GM23248 (cell line): ENCODE results near the gene GSTM4. TPM values are rescaled to one million over a fixed set of nuclear protein-coding genes. Genes with fewer than 3 reads are reported as not detected.
"Not testable (repeated sequence)": the region's sequence is repeated elsewhere in the genome, so short reads cannot be mapped to it uniquely, and the experiment has no call there.

ENCODE experiments used
- DNase-seq: peaks from one replicate; pipeline ENCODE4 v3.0.0-alpha.2; 2015
- H2AFZ ChIP-seq: fragments of 200-600 bp; sonication (generic); 2 replicates; pipeline ENCODE4 v1.6.1; 2016; ENCODE audit warnings: antibody characterized with exemption
- H3F3A ChIP-seq: fragments of 200-600 bp; sonication (generic); 2 replicates; pipeline ENCODE4 v1.6.1; 2016; ENCODE audit warnings: mild to moderate bottlenecking, antibody characterized with exemption, mixed run types; ENCODE audit not compliant: insufficient read depth
- H3K27ac ChIP-seq: fragments of 200-600 bp; sonication (generic); 2 replicates; pipeline ENCODE4 v1.5.1; 2016; ENCODE audit warnings: mild to moderate bottlenecking
- H3K27me3 ChIP-seq: fragments of 200-600 bp; sonication (generic); replicated peaks from 2 replicates; pipeline ENCODE4 v1.6.1; 2016; ENCODE audit warnings: mild to moderate bottlenecking; ENCODE audit not compliant: insufficient read depth
- H3K36me3 ChIP-seq: fragments of 200-600 bp; sonication (generic); 2 replicates; pipeline ENCODE4 v1.6.1; 2016; ENCODE audit warnings: low read depth, mild to moderate bottlenecking
- H3K4me1 ChIP-seq: fragments of 200-600 bp; sonication (generic); 2 replicates; pipeline ENCODE4 v1.6.1; 2016; ENCODE audit warnings: mild to moderate bottlenecking; ENCODE audit not compliant: insufficient read depth
- H3K4me2 ChIP-seq: fragments of 200-600 bp; sonication (generic); one replicate; pipeline ENCODE4 v1.6.1; 2016; ENCODE audit warnings: mild to moderate bottlenecking; ENCODE audit not compliant: unreplicated experiment
- H3K4me3 ChIP-seq: fragments of 200-600 bp; sonication (generic); 2 replicates; pipeline ENCODE4 v1.5.1; 2016; ENCODE audit warnings: mild to moderate bottlenecking
- H3K79me2 ChIP-seq: fragments of 200-600 bp; sonication (generic); 2 replicates; pipeline ENCODE4 v1.6.1; 2016; ENCODE audit warnings: mild to moderate bottlenecking; ENCODE audit not compliant: insufficient read depth
- H3K9ac ChIP-seq: fragments of 200-600 bp; sonication (generic); 2 replicates; pipeline ENCODE4 v1.6.1; 2016; ENCODE audit warnings: mild to moderate bottlenecking
- H3K9me2 ChIP-seq: fragments of 200-600 bp; sonication (generic); 2 replicates; pipeline ENCODE4 v1.6.1; 2016; ENCODE audit warnings: mixed run types, mild to moderate bottlenecking, moderate library complexity; ENCODE audit not compliant: insufficient read depth
- H3K9me3 ChIP-seq: fragments of 200-600 bp; sonication (generic); one replicate; pipeline ENCODE4 v1.6.1; 2017; ENCODE audit warnings: low read depth
- H4K20me1 ChIP-seq: fragments of 200-600 bp; sonication (generic); 2 replicates; pipeline ENCODE4 v1.6.0; 2016; ENCODE audit not compliant: insufficient read depth
- EZH2 ChIP-seq: fragments of 200-600 bp; sonication (generic); IDR thresholded peaks from 2 replicates; pipeline ENCODE4 v1.6.1; 2018; ENCODE audit warnings: antibody characterized with exemption, mild to moderate bottlenecking; ENCODE audit not compliant: insufficient read depth, poor library complexity, severe bottlenecking
- EZH2phosphoT487 ChIP-seq: fragments of 200-600 bp; sonication (generic); IDR thresholded peaks from 2 replicates; pipeline ENCODE4 v1.6.1; 2018; ENCODE audit warnings: antibody characterized with exemption, moderate library complexity, mild to moderate bottlenecking, low read depth; ENCODE audit not compliant: insufficient read depth
- WGBS, 2 experiments: methylation state at CpG; one replicate each; pipeline ENCODE4 v1.1.6; 2015 to 2017; ENCODE audit warnings: low lambda C conversion rate in 2 of 2, low coverage in 1 of 2; ENCODE audit errors: missing lambda C conversion rate in 2 of 2; 5-methylcytosine and 5-hydroxymethylcytosine counted together
- in situ Hi-C: fragments of 300-500 bp; cut with MboI; formaldehyde crosslinking; loops from 2 replicates; pipeline ENCODE4 v1.15.0; 2020
- polyA plus RNA-seq: library from polyadenylated mRNA; unstranded; fragments of >200 nt; fragmentation: Nextera tagmentation; extraction: Ambion mirVana; gene quantifications from 2 replicates; pipeline ENCODE4 v1.2.1, GENCODE V29; 2016
- total RNA-seq: library from RNA; depleted of rRNA; stranded (reverse); fragments of >200 nt; shearing (Covaris generic); gene quantifications from 2 replicates; pipeline ENCODE4 v1.2.3, GENCODE V29; 2014

Gene GSTM4
- total and polyA plus RNA-seq, 2 experiments from 2014 or later = 6.2 to 12.4 TPM

- H3K4me3 ChIP-seq, H3K79me2 ChIP-seq, H3K4me1 ChIP-seq, H3K36me3 ChIP-seq, in situ Hi-C loops, H4K20me1 ChIP-seq, H3K9ac ChIP-seq, H3K27ac ChIP-seq, H3K9me3 ChIP-seq, DNase-seq, H3K4me2 ChIP-seq, H3F3A ChIP-seq, H3K9me2 ChIP-seq, H3K27me3 ChIP-seq, H2AFZ ChIP-seq: not testable (repeated sequence)
- WGBS, 2 experiments = no CpG with 5 or more reads among the region's 4 CpGs
Observed at GRCh38 chr1:109685890-109686289, 30.0 kb downstream of the GSTM4 start.

GRCh38 chr1:109687109-109687508 is 31.2 kb downstream of the GSTM4 start:
- H3K79me2 ChIP-seq, DNase-seq, H4K20me1 ChIP-seq, H2AFZ ChIP-seq, H3K4me1 ChIP-seq, H3K27ac ChIP-seq, H3K4me3 ChIP-seq, H3K9me2 ChIP-seq, H3K9me3 ChIP-seq, H3K27me3 ChIP-seq, H3K36me3 ChIP-seq, H3K9ac ChIP-seq, in situ Hi-C loops, H3F3A ChIP-seq, H3K4me2 ChIP-seq: not testable (repeated sequence)
- 10 to 27% methylated on average over 3 of the region's 11 CpGs for WGBS, 2 experiments

- H3K9me3 ChIP-seq = no peaks in the 10 kb centered on the region
- no peak within 1 kb of the TSS for H3K4me2 ChIP-seq
- H3K36me3 ChIP-seq = no peaks in the 10 kb centered on the region
- WGBS, 2 experiments = no CpG with 5 or more reads among the region's 46 CpGs
- H3K27me3 ChIP-seq = no peaks in the 10 kb centered on the region
- H4K20me1 ChIP-seq = no peaks in the 10 kb centered on the region
- no peak within 1 kb of the TSS for H3K9ac ChIP-seq
- no peaks in the 10 kb centered on the region for H3K9me2 ChIP-seq
- no peaks in the 10 kb centered on the region for H3K4me1 ChIP-seq
- H3F3A ChIP-seq = no peaks in the 10 kb centered on the region
- in situ Hi-C loops = no loop called here
- H2AFZ ChIP-seq = no peak within 1 kb of the TSS
- H3K27ac ChIP-seq = no peak within 1 kb of the TSS
- no peaks in the 10 kb centered on the region for H3K79me2 ChIP-seq
- DNase-seq = no peak
- H3K4me3 ChIP-seq = no peak within 1 kb of the TSS
- no peak for TF ChIP-seq EZH2
- no peak for TF ChIP-seq EZH2phosphoT487
Observed at GRCh38 chr1:109687641-109688499, 32.0 kb downstream of the GSTM4 start, which contains the start of gene GSTM1. Gene GSTM1, plus strand, starts transcription at chr1:109687817. Its CDS starts 57 bp downstream, at chr1:109687874.

- in situ Hi-C loops = no loop called here
- Histone ChIP-seq H3F3A (no peaks in the 10 kb centered on the region), H3K36me3 (no peaks in the 10 kb centered on the region), H3K27me3 (no peaks in the 10 kb centered on the region), H3K9me3 (no peaks in the 10 kb centered on the region), H3K4me3 (no peak overlapping the region), H3K27ac (no peak overlapping the region), H2AFZ (no peak overlapping the region), H3K9ac (no peak overlapping the region), H3K4me2 (no peak overlapping the region), H4K20me1 (no peaks in the 10 kb centered on the region), H3K9me2 (no peaks in the 10 kb centered on the region), H3K79me2 (no peaks in the 10 kb centered on the region), H3K4me1 (no peaks in the 10 kb centered on the region)
- DNase-seq = no peak
- no peak for TF ChIP-seq EZH2
- no peak for TF ChIP-seq EZH2phosphoT487
- no CpG with 5 or more reads among the region's 6 CpGs for WGBS, 2 experiments
Observed at GRCh38 chr1:109689844-109690405, 34.0 kb downstream of the GSTM4 start.
